ENCODE measurements around the gene OR10H5. TPM values are rescaled to one million over a fixed set of nuclear protein-coding genes. Genes with fewer than 3 reads are reported as not detected.

The OR10H5 gene
- total and polyA plus RNA-seq, 2 of the 13 experiments (the other 11 are each of a cell fraction or from before 2014, with no cell fraction given): not detected

DNA sequence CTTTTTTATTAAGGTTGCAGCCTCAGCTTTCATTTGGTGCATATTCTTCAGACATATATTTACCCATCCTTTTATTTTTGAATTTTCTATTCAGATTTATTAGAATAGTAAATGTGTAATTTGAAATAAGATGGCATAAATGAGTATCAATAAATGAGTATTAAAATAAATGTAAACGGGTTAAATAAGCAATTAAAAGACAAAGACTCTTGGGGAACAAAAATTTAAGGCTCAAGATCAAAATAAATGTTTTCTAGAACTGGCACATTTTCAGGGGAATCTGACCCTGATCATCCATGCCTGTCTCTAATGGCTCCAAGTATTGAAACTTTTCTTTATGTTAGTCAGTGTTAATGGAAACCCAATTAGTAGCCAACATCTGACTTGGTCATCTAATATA is 46.7 kb upstream of the OR10H5 start:
- Histone ChIP-seq H3K36me3 (replicated peaks in 1 of 2; ENCODE audit: control insufficient read depth in 1 of 2, insufficient read depth in 2 of 2, low read length in 2 of 2) (no peaks in the 10 kb centered on the region), H3K4me3 (replicated peaks in 1 of 3; ENCODE audit: insufficient read depth in 1 of 3, low read depth in 2 of 3, low read length in 3 of 3) (no peak overlapping the region), H2AFZ (ENCODE audit: low read length) (no peak overlapping the region), H3K27ac (ENCODE audit: extremely low read length, insufficient read depth, low read length) (no peak overlapping the region), H3K79me2 (ENCODE audit: insufficient read depth, low read length) (no peaks in the 10 kb centered on the region), H3K4me2 (ENCODE audit: low read depth, low read length) (no peak overlapping the region), H3K27me3 (ENCODE audit: control insufficient read depth in 1 of 2, insufficient read depth in 2 of 2, low read length in 2 of 2) (no peaks in the 10 kb centered on the region), H3K9ac (ENCODE audit: insufficient read depth, low read depth, low read length) (no peak overlapping the region), H4K20me1 (ENCODE audit: insufficient read depth, low read length) (no peaks in the 10 kb centered on the region), H3K9me3 (ENCODE audit: low read length) (no peaks in the 10 kb centered on the region), H3K4me1 (ENCODE audit: insufficient read depth, low read length) (no peaks in the 10 kb centered on the region)
- WGBS (ENCODE audit: low lambda C conversion rate): 2% methylated on average over 1 of the region's 1 CpG
- intact Hi-C loops (cut with micrococcal nuclease; ENCODE audit: unreplicated experiment): no loop called here
- in situ Hi-C loops (cut with HindIII; ENCODE audit: extremely low pct_ligation_motif_present, low pct_unique_long_range_greater_than_20kb): no loop called here
- no TSS peak for BruUV-seq (replicated peaks)
- ChIA-PET POLR2A (no interaction called here), CTCF (ENCODE audit: low intra/inter-chr PET ratio, low total read pairs) (no interaction called here)
- ATAC-seq (no peak), FAIRE-seq (no peak), DNase-seq (ENCODE audit: low spot score) (no peak)
- TF ChIP-seq, protein P1, sequence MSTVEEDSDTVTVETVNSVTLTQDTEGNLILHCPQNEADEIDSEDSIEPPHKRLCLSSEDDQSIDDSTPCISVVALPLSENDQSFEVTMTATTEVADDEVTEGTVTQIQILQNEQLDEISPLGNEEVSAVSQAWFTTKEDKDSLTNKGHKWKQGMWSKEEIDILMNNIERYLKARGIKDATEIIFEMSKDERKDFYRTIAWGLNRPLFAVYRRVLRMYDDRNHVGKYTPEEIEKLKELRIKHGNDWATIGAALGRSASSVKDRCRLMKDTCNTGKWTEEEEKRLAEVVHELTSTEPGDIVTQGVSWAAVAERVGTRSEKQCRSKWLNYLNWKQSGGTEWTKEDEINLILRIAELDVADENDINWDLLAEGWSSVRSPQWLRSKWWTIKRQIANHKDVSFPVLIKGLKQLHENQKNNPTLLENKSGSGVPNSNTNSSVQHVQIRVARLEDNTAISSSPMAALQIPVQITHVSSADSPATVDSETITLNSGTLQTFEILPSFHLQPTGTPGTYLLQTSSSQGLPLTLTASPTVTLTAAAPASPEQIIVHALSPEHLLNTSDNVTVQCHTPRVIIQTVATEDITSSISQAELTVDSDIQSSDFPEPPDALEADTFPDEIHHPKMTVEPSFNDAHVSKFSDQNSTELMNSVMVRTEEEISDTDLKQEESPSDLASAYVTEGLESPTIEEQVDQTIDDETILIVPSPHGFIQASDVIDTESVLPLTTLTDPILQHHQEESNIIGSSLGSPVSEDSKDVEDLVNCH (CRISPR knock-in tag; IDR thresholded peaks at IDR 0.05): no peak
- TF ChIP-seq HMG20B (CRISPR knock-in tag; conservative IDR thresholded peaks at IDR 0.05) (no peak), PITX1 (CRISPR knock-in tag; IDR thresholded peaks at IDR 0.05) (no peak), ZSCAN20 (CRISPR knock-in tag; IDR thresholded peaks at IDR 0.05; ENCODE audit: borderline replicate concordance) (no peak), ZNF746 (CRISPR knock-in tag; IDR thresholded peaks at IDR 0.05) (no peak)
- TF ChIP-seq, protein P2, sequence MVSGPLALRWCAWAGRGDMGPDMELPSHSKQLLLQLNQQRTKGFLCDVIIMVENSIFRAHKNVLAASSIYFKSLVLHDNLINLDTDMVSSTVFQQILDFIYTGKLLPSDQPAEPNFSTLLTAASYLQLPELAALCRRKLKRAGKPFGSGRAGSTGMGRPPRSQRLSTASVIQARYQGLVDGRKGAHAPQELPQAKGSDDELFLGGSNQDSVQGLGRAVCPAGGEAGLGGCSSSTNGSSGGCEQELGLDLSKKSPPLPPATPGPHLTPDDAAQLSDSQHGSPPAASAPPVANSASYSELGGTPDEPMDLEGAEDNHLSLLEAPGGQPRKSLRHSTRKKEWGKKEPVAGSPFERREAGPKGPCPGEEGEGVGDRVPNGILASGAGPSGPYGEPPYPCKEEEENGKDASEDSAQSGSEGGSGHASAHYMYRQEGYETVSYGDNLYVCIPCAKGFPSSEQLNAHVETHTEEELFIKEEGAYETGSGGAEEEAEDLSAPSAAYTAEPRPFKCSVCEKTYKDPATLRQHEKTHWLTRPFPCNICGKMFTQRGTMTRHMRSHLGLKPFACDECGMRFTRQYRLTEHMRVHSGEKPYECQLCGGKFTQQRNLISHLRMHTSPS (CRISPR knock-in tag; IDR thresholded peaks at IDR 0.05; ENCODE audit: low read depth): no peak
- TF ChIP-seq, protein P3, sequence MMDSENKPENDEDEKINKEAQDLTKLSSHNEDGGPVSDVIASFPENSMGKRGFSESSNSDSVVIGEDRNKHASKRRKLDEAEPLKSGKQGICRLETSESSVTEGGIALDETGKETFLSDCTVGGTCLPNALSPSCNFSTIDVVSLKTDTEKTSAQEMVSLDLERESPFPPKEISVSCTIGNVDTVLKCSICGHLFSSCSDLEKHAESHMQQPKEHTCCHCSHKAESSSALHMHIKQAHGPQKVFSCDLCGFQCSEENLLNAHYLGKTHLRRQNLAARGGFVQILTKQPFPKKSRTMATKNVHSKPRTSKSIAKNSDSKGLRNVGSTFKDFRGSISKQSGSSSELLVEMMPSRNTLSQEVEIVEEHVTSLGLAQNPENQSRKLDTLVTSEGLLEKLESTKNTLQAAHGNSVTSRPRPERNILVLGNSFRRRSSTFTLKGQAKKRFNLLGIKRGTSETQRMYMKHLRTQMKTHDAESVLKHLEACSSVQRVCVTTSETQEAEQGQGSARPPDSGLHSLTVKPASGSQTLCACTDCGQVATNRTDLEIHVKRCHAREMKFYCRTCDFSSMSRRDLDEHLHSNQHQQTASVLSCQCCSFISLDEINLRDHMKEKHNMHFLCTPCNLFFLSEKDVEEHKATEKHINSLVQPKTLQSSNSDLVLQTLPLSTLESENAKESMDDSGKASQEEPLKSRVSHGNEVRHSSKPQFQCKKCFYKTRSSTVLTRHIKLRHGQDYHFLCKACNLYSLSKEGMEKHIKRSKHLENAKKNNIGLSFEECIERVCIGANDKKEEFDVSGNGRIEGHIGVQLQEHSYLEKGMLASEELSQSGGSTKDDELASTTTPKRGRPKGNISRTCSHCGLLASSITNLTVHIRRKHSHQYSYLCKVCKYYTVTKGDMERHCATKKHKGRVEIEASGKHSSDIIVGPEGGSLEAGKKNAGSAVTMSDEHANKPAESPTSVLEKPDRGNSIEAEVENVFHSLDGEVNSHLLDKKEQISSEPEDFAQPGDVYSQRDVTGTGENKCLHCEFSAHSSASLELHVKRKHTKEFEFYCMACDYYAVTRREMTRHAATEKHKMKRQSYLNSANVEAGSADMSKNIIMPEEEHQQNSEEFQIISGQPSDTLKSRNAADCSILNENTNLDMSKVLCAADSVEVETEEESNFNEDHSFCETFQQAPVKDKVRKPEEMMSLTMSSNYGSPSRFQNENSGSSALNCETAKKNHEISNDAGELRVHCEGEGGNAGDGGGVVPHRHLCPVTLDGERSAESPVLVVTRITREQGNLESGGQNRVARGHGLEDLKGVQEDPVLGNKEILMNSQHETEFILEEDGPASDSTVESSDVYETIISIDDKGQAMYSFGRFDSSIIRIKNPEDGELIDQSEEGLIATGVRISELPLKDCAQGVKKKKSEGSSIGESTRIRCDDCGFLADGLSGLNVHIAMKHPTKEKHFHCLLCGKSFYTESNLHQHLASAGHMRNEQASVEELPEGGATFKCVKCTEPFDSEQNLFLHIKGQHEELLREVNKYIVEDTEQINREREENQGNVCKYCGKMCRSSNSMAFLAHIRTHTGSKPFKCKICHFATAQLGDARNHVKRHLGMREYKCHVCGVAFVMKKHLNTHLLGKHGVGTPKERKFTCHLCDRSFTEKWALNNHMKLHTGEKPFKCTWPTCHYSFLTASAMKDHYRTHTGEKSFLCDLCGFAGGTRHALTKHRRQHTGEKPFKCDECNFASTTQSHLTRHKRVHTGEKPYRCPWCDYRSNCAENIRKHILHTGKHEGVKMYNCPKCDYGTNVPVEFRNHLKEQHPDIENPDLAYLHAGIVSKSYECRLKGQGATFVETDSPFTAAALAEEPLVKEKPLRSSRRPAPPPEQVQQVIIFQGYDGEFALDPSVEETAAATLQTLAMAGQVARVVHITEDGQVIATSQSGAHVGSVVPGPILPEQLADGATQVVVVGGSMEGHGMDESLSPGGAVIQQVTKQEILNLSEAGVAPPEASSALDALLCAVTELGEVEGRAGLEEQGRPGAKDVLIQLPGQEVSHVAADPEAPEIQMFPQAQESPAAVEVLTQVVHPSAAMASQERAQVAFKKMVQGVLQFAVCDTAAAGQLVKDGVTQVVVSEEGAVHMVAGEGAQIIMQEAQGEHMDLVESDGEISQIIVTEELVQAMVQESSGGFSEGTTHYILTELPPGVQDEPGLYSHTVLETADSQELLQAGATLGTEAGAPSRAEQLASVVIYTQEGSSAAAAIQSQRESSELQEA (CRISPR knock-in tag; IDR thresholded peaks at IDR 0.05; ENCODE audit: not compliant biosample characterization): no peak
- TF ChIP-seq, protein P4, sequence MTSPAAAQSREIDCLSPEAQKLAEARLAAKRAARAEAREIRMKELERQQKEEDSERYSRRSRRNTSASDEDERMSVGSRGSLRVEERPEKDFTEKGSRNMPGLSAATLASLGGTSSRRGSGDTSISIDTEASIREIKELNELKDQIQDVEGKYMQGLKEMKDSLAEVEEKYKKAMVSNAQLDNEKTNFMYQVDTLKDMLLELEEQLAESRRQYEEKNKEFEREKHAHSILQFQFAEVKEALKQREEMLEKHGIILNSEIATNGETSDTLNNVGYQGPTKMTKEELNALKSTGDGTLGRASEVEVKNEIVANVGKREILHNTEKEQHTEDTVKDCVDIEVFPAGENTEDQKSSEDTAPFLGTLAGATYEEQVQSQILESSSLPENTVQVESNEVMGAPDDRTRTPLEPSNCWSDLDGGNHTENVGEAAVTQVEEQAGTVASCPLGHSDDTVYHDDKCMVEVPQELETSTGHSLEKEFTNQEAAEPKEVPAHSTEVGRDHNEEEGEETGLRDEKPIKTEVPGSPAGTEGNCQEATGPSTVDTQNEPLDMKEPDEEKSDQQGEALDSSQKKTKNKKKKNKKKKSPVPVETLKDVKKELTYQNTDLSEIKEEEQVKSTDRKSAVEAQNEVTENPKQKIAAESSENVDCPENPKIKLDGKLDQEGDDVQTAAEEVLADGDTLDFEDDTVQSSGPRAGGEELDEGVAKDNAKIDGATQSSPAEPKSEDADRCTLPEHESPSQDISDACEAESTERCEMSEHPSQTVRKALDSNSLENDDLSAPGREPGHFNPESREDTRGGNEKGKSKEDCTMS (CRISPR knock-in tag; conservative IDR thresholded peaks at IDR 0.05): no peak
